HL-60 (cell line): ENCODE data around the gene RBMS3.

Experiments used
- DNase-seq, 2 experiments: peaks; one replicate each; pipeline ENCODE4 v3.0.0-alpha.2; 2010 to 2020; ENCODE audit warnings: low read depth in 1 of 2, low spot score in 1 of 2
- H3K27ac ChIP-seq: fragments of 250-450 bp; sonication (Bioruptor Pico); replicated peaks from 2 replicates; pipeline ENCODE4 v1.5.1; 2020; ENCODE audit warnings: mild to moderate bottlenecking, moderate library complexity
- H3K27me3 ChIP-seq: fragments of 250-450 bp; sonication (Bioruptor Pico); 2 replicates; pipeline ENCODE4 v1.5.1; 2021; ENCODE audit warnings: mild to moderate bottlenecking, moderate library complexity; ENCODE audit not compliant: insufficient read depth, poor library complexity, severe bottlenecking
- H3K4me3 ChIP-seq: replicated peaks from 2 replicates; pipeline ENCODE4 v1.5.1; 2011; ENCODE audit warnings: mild to moderate bottlenecking, control low read depth, low read length; ENCODE audit not compliant: insufficient read depth
- GABPA ChIP-seq: IDR thresholded peaks from 2 replicates; pipeline ENCODE4 v1.6.1; 2012; ENCODE audit warnings: low read depth
- POLR2AphosphoS5 ChIP-seq: IDR thresholded peaks from 2 replicates; pipeline ENCODE4 v1.6.1; 2012; ENCODE audit warnings: low read depth
- SPI1 ChIP-seq: IDR thresholded peaks from 2 replicates; pipeline ENCODE4 v1.6.1; 2012; ENCODE audit warnings: low read depth, mild to moderate bottlenecking, borderline replicate concordance
- TF ChIP-seq, protein P1 (sequence below): IDR thresholded peaks from 2 replicates; pipeline ENCODE4 v1.6.1; 2012; ENCODE audit warnings: low read depth; ENCODE audit not compliant: insufficient replicate concordance
- TF ChIP-seq, protein P2 (sequence below): IDR thresholded peaks from one replicate; pipeline ENCODE4 v1.5.1; 2011; ENCODE audit warnings: low read length, control low read depth, inconsistent platforms; ENCODE audit not compliant: insufficient read depth

Gene RBMS3

DNA sequence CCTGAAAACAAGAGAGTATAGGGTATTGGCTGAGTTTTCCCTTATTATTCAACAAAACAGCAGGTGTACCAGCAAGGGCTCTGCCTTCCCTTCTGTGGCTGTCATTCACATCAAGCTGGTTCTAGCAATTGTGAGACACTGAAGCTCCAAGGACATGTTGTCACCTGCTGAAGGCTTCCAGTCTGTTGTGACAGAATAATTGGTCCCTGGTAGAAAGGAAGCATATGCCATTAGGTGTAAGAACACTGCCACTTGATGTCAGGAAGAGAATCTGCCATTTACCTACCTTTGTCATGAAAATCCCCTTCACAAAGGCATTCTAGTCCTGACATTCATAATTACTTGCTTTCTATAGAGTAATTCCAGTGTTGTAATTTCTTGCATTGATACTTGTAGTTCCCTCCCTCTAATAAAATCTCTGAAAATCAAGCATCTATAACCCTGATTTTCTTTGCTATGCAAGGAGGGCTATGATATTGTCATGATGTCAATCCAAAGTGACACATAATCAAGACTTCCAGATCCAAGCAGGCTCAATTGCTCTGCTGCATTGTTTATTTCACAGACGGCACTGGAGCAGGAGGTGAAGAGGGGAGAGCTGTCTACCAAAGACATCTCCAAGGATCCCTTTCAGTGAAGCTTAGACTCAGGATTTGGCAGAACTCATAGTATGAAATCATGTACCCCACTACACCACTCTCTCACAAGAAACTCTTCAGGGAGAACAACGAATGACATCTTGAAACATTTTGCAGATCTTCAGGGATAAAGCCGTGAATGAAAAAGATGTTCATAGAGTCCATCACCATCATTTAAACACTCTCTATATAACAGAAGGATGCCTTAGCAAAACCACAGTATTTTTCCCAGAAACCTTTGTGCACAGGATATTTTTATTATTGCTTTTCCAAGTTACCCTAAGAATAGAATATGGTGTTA lies 425.3 kb downstream of the RBMS3 start:
- Histone ChIP-seq H3K27ac (no peak overlapping the region), H3K4me3 (no peak overlapping the region), H3K27me3 (no peaks in the 10 kb centered on the region)
- no peak for DNase-seq
- TF ChIP-seq, protein P1, sequence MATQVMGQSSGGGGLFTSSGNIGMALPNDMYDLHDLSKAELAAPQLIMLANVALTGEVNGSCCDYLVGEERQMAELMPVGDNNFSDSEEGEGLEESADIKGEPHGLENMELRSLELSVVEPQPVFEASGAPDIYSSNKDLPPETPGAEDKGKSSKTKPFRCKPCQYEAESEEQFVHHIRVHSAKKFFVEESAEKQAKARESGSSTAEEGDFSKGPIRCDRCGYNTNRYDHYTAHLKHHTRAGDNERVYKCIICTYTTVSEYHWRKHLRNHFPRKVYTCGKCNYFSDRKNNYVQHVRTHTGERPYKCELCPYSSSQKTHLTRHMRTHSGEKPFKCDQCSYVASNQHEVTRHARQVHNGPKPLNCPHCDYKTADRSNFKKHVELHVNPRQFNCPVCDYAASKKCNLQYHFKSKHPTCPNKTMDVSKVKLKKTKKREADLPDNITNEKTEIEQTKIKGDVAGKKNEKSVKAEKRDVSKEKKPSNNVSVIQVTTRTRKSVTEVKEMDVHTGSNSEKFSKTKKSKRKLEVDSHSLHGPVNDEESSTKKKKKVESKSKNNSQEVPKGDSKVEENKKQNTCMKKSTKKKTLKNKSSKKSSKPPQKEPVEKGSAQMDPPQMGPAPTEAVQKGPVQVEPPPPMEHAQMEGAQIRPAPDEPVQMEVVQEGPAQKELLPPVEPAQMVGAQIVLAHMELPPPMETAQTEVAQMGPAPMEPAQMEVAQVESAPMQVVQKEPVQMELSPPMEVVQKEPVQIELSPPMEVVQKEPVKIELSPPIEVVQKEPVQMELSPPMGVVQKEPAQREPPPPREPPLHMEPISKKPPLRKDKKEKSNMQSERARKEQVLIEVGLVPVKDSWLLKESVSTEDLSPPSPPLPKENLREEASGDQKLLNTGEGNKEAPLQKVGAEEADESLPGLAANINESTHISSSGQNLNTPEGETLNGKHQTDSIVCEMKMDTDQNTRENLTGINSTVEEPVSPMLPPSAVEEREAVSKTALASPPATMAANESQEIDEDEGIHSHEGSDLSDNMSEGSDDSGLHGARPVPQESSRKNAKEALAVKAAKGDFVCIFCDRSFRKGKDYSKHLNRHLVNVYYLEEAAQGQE: no peak
- TF ChIP-seq SPI1: no peak
- TF ChIP-seq, protein P2, sequence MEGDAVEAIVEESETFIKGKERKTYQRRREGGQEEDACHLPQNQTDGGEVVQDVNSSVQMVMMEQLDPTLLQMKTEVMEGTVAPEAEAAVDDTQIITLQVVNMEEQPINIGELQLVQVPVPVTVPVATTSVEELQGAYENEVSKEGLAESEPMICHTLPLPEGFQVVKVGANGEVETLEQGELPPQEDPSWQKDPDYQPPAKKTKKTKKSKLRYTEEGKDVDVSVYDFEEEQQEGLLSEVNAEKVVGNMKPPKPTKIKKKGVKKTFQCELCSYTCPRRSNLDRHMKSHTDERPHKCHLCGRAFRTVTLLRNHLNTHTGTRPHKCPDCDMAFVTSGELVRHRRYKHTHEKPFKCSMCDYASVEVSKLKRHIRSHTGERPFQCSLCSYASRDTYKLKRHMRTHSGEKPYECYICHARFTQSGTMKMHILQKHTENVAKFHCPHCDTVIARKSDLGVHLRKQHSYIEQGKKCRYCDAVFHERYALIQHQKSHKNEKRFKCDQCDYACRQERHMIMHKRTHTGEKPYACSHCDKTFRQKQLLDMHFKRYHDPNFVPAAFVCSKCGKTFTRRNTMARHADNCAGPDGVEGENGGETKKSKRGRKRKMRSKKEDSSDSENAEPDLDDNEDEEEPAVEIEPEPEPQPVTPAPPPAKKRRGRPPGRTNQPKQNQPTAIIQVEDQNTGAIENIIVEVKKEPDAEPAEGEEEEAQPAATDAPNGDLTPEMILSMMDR: no peak
- no peak for TF ChIP-seq GABPA
- TF ChIP-seq POLR2AphosphoS5: no peak

DNA sequence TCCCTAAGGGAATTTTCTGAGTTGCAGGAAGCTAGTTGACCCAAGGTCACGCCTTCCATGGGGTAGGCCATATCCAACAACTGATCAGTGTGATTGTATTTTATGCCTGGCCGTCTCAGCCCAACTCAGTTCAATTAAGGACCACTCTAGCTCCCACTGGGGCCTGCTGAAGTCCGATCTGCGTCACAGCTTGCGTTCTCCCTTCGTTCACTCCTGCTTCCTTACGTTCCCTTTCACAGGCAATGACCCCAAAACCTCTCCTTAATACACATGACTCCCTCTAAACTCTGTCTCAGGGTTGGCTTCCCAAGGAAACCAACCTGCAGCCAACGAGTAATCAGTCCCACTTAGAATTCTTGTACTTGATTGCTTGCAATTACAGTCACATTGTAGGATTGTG lies 428.0 kb downstream of the RBMS3 start:
- H3K27ac ChIP-seq: no peak overlapping the region
- TF ChIP-seq GABPA (no peak), SPI1 (no peak), POLR2AphosphoS5 (no peak)
- TF ChIP-seq, protein P2: no peak
- TF ChIP-seq, protein P1: no peak
- no peak overlapping the region for H3K4me3 ChIP-seq
- DNase-seq: no peak
- no peaks in the 10 kb centered on the region for H3K27me3 ChIP-seq

DNA sequence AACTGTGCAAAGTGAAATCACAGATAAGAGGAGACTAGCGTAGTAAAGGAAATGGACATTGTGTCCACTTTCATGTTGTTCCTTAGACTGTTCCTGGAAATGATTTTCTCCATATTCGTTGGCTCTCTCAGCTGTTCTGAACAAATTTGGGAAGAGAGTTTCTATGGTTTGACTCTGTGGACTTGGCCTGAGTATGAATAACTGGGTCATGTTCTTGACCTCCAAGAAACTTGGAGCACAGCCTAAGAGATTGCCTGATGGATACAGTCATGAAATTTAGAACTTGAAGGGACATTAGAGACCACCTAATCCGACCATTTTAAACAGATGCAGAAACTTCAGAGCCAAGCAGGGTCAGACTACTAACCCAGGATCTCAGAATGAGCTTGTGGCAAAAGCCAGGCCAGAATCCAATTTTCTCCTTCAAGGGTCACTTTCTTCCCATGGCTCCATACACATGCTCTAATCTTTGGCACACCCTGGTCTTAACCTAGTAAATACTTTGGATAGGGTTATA lies 430.4 kb downstream of the RBMS3 start:
- Histone ChIP-seq H3K27ac (no peak overlapping the region), H3K27me3 (no peaks in the 10 kb centered on the region), H3K4me3 (no peak overlapping the region)
- DNase-seq: no peak
- TF ChIP-seq, protein P2: no peak
- TF ChIP-seq GABPA: no peak
- TF ChIP-seq, protein P1: no peak
- no peak for TF ChIP-seq POLR2AphosphoS5
- no peak for TF ChIP-seq SPI1
